Stimulated activated CD8-positive, alpha-beta memory T cell treated with anti-CD3 and anti-CD28 coated beads, Interleukin-2, amount 100 ng/mL, for 48 hours (primary cell): ENCODE results near the gene BRS3.
"Not testable (repeated sequence)": the region's sequence is repeated elsewhere in the genome, so short reads cannot be mapped to it uniquely, and the experiment has no call there.

Experiments
- DNase-seq, 2 donors: peaks; one replicate each; pipeline ENCODE4 v3.0.0-alpha.2; 2020; ENCODE audit warnings: low read depth in 2 of 2

The BRS3 gene

GRCh38 chrX:136487647-136488046, at the start of gene BRS3:
Gene BRS3, plus strand, starts transcription at chrX:136487947. Its CDS starts 168 bp downstream, at chrX:136488115.
- no peak for DNase-seq

GRCh38 chrX:136438192-136438591, 49.6 kb upstream of the BRS3 start:
- DNase-seq, result no peak

DNA sequence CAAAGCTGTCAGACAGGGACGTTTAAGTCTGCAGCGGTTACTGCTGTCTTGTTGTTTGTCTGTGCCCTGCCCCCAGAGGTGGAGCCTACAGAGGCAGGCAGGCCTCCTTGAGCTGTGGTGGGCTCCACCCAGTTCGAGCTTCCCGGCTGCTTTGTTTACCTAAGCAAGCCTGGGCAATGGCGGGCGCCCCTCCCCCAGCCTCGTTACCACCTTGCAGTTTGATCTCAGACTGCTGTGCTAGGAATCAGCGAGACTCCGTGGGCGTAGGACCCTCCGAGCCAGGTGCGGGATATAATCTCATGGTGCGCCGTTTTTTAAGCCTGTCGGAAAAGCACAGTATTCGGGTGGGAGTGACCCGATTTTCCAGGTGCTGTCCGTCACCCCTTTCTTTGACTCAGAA, 42.1 kb upstream of the BRS3 start:
- not testable (repeated sequence) for DNase-seq

- DNase-seq, result no peak
Observed at GRCh38 chrX:136446208-136446607, 41.5 kb upstream of the BRS3 start.

DNA sequence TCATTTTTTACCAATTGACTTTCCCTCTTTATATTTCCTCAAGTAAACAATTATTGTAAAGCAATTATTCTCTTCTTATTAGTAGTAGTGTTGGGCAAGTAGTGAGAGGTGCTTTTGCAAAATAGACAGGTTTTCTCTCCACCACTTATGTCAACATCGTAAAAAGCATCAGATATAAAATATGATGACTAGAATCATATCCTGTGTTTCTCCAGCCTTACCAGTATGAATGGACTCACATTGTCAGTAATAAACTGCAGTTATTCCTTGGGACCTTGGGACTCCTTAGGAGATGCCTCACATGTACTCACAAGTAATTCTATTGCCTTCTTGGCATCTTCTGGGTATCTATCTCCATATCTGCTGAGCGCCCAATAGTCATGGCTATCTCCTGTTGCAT, 40.4 kb upstream of the BRS3 start:
- DNase-seq, result no peak

DNA sequence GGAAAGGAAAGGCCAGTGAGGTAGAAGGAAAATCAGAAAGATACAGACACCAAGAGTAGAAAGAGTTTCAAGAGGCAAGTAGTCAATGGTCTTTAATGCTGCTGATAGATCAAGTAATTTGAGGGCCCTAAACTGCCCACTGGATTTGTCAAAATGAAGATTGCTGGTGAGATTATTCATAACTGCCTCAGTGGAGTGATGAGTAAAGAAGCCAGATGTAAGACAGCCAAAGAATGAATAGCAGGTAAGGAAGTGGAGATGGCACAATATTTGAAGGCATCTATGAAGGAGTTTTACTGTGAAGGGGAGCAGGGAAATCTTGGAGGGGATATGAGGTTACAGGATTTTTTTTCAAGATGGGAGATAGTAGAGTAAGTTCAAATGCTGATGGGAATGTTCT, 39.8 kb upstream of the BRS3 start:
- DNase-seq, result no peak

GRCh38 chrX:136450050-136450830, 37.5 kb upstream of the BRS3 start:
- no peak for DNase-seq

- DNase-seq, result no peak
Observed at GRCh38 chrX:136452614-136453013, 35.1 kb upstream of the BRS3 start.

- no peak for DNase-seq
Observed at GRCh38 chrX:136453114-136453513, 34.6 kb upstream of the BRS3 start.

GRCh38 chrX:136453771-136454170, 34.0 kb upstream of the BRS3 start:
- no peak for DNase-seq

- DNase-seq, result no peak
Observed at GRCh38 chrX:136456133-136456532, 31.6 kb upstream of the BRS3 start.

DNA sequence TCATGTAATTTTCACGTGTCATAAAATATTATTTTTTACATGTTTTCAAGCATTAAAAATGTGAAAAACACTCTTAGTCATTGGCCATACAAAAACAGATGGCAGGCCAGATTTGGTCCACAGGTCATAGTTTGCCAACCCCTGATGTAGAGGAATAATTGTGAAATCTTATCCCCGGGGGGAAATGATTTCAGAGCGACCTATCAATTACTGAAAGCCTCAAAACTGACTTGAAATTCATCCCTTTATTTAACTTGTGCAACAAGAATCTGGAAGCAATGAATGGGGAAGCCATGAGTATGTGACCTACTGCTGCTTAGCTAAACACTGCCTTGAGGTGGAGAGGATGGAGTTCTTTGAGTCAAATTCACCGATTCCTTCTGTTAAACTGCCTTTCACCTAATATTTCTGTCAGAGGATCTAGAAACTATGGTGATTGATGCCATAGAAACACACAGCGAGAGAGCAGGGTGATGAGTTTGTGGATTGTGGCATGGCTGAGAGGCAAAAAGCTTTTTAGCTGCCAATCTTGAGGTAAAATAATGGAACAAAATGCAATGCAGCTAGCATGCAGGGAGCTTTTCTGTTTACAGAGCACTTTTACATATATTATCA, 30.3 kb upstream of the BRS3 start:
- DNase-seq, result no peak

- no peak for DNase-seq
Observed at GRCh38 chrX:136464589-136464988, 23.2 kb upstream of the BRS3 start.

- no peak for DNase-seq
Observed at GRCh38 chrX:136467303-136467702, 20.4 kb upstream of the BRS3 start.

GRCh38 chrX:136468391-136469103, 19.2 kb upstream of the BRS3 start:
- no peak for DNase-seq

- DNase-seq, result no peak
Observed at GRCh38 chrX:136473663-136474062, 14.1 kb upstream of the BRS3 start.

- DNase-seq, result no peak
Observed at GRCh38 chrX:136475236-136475635, 12.5 kb upstream of the BRS3 start.

GRCh38 chrX:136476501-136476900, 11.2 kb upstream of the BRS3 start:
- no peak for DNase-seq

GRCh38 chrX:136477026-136477425, 10.7 kb upstream of the BRS3 start:
- no peak for DNase-seq

GRCh38 chrX:136480383-136480782, 7.4 kb upstream of the BRS3 start:
- no peak for DNase-seq

GRCh38 chrX:136488706-136489105, 959 bp downstream of the BRS3 start:
- no peak for DNase-seq

DNA sequence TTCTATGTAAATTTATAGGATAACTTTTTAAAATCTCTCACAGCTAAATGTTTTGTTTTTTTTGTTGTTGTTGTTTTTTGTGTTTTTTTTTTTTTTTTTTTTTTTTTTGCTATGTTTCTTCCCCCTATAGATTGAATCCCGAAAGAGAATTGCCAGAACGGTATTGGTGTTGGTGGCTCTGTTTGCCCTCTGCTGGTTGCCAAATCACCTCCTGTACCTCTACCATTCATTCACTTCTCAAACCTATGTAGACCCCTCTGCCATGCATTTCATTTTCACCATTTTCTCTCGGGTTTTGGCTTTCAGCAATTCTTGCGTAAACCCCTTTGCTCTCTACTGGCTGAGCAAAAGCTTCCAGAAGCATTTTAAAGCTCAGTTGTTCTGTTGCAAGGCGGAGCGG, 4.1 kb downstream of the BRS3 start:
- DNase-seq, result no peak

GRCh38 chrX:136493011-136493410, 5.3 kb downstream of the BRS3 start:
- DNase-seq, result no peak
